SIG-M5 treated with dmso at 0.1 percent for 504 hours (cell line): ENCODE results near the gene TOX3.

Source experiments
- DNase-seq: peaks from one replicate; lab custom pipeline; 2025; ENCODE audit not compliant: unreplicated experiment; lab: John Stamatoyannopoulos, UW

TOX3 gene

DNA sequence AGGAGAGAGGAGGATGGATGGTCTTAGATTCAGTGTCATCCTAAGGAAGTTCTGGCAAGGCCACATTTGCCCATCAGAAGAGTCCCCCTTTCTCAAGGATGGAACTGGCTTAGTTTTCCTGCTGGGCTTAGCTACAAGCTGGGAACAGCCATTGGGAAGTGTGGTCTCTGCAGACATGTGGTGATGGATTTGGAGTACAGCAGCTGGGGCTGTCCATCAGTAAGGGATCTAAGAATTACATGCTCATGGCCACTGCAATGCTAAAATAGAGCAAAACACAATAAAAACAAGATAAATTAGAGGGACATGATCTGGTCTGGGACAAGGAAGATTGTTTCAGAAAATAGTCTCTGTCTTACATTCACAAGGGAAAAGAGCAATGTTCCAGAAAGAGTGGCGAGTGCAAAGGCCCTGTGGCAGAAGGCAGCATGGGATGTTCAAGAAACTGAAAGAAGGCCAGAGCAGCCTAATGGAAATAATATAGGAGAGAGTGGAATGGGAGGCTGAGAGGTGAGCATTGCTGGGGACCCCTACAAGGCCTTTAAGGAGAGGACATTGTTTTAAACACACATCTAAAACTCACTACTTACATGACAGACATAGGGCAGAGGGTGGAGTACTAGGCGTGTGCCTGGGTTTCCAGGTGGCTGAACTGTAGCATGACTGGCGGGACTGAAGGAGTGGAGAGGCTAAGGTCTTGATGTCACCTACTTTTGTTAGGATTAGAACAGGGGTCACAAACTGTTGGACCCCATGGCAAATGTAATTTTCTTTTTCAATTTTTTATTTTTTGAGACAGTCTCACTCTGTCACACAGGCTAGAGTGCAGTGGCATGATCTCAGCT lies 17.0 kb upstream of the TOX3 start:
- no peak for DNase-seq

DNA sequence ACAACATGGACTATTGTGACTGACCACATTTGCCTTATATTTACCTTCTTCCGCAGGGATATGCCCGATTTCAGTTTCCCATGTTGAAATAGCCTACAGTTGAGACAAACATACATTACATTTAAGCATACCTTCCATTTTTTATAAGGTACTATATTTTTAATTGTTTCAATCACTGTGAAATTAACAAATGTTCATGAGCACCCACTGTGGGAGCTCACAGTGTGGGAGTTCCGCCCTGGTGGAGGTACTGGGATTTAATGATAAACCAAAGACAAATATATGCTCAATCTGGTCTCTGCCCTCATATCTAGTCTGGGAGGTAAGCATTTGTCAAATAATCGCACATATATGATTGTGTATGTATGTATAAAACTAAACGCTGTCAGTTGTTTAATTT lies 15.8 kb upstream of the TOX3 start:
- no peak for DNase-seq

DNA sequence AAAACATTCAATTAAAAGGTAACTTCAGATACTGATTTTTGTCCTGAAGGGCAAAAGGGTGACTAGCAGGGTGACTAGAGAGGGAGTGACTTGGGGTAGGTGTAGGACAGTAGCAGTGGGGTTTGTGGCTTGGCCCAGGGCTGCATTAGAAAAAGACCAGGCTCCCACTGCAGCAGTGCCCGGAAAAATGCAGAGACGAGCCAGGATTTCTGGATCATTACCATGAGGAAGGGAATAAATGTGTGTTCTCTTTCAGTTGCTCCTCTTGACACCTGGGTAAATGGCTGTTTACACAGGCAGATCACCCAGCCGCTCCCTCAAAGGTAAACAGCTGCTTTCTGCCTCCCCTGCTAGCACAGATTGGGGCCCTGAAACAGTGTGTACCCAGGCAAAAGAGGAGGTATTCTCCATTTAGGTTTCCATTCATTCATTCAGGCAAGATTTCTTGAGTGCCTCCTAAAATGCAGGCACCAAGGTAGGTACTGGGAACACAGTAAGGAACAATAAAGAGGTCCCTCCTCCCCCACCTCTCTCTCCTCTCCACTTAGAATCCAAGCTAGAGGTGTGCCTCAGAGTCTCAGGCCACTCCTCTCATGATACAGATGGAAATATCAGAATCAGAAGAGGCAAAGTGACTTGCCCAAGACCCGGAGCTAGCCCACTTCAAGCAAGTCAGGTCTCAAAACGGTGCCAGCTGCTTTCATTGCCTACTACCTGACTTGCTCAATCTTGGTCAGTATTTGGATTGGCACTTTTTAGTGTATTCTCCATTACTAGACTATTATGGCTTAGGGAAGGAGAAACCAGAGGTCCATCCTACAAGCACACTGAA lies 15.2 kb upstream of the TOX3 start:
- DNase-seq: no peak

DNA sequence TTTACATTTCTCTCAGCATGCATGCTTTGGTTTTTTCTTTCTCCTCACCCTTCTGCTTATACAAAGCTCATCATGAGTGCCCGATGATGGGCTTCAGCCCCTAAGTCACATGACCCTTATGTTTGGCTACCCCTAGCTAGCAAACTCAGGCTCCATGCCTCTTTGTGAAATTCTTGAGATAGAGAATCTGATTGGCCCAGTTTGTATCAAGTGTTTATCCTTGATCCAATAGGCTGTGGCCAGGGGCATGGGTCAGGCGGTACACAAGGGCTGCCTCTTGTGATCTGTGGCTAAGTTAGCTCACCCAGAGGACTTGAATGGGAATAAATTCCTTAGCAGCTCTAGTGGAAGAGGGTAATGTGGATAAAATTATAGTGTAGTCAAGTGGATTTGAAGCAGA lies 11.5 kb upstream of the TOX3 start:
- no peak for DNase-seq

DNA sequence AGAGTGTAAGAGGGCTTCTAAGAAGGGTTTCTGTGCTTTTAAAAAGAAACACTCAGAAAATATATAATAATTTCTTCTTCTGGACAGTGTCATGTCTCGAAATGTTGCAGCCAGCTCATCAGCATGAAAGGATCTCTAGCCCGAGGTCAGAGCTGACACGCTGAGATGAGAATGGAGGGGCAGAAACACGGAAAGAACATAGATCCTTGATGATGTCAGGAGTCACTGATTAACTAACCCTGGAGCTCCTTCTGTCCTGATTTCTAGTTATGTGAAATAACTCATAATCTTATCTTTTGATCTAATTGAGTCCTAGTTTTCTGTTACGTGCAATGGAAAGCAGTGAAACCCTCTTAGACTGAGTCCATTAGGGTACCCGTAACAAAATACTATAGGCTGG lies 10.3 kb upstream of the TOX3 start:
- DNase-seq: no peak

DNA sequence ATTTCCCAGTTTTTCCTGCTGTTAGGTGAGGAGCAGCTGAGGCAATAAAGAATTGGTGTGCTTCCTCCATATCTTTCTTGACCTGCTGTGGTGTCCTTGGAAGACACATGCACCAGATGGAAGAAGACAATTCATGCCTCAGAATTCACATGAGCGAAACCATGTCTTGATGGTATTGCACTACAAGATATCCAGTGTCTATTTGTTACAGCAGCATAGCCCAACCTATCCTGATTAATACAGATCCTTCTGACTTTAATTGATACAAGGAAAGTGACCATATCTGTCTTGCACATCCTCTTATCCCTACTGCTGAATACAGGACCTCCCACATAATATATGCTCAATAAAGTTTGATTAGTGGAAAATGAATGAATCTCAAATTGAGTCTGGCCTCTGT lies 9.1 kb upstream of the TOX3 start:
- no peak for DNase-seq

DNA sequence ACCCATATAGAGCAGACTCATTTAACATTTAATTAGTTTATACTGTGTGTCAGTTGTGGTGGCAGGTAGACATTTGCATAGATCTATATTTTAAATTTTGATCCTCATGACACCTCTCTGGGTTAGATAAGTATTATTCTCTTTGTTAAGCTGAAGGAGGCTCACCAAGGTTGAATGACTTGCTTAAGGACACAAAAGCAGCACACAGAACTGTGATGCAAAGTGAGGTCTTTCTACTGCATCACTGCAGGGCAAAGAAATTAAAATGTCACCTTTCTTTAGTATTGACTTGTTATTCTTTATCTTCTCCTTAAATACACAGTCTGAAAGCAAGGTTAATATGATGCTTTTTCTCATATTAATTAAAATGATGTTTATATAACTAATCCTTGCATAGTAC lies 8.6 kb upstream of the TOX3 start:
- no peak for DNase-seq

DNA sequence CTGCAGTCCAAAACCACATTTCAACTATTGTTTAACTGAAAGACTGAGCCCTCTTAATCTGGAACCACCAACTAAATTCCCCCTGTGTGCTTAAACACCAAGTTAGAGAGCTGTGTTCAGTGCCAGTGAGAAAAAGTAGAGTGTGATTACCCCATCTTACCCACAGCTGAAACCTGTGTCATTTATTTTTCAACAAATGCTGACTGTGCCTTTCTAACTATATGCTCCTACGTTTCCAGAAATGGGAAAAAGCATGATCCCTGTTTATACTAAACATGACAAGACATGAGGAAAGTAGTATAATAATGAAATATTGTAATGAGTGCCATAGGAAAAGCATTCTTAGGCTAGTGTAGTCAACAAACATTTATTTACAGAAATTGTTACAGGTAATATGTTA lies 7.4 kb upstream of the TOX3 start:
- DNase-seq: no peak

DNA sequence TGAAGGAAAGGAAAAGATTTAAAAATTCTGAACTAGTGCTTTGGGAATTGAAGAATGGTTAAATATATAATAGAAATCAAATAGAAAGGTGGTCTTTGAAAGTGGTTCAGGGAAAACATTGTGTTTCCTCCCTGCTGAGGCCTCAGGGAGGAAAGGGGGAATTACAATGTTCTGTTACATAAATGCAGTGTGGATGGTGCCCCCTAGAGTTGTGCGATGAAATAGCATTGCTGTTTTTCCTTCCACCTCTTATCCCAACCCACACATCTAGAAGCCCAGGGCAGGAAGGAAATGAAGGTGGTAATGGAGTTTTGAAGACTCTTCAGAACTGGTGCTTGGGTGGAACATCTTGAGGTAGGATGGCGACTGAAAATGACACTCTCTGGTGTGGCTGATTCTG lies 6.4 kb upstream of the TOX3 start:
- no peak for DNase-seq

DNA sequence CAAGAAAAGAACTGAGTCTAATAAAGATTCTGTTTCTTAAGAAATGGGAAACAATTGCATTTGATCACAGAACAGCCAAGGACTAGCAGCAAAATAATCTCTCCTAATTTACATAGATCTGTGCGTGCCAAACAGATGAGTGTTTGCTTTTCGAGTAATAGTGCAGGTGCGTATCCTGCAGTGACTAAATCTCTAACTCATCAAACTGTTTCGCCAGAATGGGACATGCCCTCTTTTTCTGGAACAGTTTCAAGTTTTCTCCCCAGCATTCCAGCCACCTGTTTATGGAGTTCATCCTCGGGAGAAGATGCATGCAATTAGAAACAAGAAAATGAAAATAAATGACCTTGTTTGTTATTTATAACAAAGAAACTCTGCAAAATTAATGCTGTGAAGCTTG lies 5.7 kb upstream of the TOX3 start:
- no peak for DNase-seq

DNA sequence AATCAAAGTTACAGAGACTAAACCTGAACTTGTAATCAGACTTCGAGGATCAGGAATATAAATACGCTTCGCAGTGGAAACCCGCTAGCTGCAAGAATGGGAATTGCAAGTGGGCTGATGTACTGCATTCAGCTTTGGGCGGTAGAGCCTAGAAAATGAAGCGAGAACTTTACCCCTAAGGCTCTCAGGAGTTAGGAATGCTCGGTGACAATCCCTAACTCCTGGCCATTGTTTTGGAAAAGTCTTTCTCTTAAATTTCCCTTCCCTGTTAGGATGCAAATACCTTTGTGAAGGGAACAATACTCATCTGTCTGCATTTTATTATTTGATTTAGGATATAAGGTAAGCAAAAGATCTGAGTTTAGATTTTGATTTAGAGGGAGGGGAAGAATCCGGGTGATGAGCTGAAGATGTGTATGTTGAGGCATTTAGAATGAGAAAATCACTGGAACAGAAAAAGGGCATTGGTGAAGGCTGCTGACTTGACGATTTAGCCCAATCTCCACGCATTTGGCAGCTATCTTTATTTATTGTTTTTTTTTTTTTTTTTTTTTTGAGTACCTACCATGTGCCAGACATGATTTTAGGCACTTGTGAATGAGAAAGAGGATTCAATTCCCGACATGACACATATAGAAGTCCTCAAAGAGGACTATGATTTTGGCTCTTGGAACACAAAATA lies 2.2 kb upstream of the TOX3 start:
- no peak for DNase-seq

DNA sequence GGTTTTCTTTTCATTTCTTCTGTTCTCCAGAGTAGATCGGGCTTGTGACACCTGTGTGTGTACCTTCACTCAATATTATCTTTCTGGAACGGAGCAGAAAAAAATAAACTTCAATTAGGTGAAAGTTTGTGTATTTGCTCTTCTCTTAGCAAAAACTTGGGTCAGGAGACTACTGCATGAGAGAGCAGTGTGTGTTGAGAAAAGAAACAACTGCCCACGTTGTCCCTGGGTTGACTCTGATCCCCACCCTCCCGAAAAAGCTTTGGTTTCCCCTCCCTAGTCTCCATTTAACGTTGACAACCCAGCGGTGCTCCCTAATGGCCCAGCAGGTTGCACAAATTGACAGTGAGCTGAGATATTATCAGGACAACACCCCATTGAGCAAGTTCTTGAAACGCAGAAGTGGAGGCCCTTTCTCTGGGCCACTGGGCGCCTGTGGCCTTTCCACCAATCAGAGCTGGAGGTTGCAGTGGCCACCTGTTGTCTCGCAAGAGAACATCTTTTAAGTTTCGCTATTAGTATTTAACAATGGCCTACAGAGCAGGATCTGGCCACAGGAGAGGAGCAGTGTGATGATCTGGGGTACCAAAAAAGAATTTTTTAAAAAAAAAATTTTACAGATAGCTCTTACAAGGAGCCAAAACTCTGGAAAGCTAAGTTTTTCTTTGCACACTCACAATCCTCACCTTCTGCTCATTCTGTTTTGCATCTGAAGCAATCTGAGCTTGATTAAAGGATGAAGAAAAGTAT lies 1.5 kb upstream of the TOX3 start:
- no peak for DNase-seq

DNA sequence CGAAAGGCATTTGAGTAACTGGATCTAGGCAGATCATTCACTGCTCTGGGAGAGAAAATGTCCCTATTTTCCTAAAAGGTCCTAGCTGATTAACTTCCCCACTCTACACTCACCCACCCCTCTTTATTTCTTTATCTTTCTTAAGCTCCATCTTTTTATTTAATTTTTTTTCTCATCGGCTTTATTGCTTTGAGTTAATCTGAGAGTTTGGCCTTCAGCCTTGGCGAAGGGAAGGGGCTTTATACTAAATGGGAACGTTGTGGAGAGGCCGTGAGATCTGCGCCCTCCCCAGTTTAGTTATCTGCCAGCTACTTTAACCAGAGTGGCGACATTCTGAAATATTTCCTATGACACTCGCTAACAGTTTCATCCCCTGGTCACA lies 882 bp upstream of the TOX3 start:
- no peak for DNase-seq

DNA sequence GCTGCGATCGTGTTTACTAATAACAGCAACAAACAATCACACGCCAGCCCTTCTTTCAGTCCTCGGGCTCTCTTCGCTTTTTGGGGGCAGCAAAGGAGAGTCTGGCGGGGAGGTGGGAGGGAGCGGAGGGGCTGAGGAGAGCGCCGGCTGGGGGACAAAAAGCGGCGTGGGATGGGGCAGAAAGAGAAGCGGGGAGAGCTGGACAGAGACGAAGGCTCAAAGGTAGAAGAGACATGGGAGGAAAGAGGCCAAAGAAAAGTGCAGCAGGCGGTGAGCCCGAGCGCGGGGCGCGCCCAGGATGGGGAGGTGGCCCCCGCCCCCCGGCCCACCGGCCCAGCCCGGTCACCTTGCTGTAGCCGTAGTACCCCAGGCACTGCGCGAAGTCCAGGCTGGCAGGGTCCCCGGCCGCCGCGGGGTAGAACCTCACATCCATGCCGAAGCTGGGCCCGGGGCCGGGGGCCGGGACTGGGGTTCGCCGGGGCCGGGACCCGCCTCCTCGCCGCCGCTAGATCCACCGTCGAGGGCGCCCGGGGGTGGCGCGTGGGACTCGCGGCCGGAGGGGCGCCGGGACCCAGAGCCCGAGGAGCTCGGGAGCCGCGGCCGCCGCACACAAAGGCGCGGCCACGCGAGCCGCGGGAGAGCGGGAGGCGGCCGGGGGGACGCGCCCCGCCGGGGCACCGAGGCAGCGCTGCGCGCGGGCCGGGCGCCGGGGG lies 496 bp downstream of the TOX3 start:
- DNase-seq: no peak

DNA sequence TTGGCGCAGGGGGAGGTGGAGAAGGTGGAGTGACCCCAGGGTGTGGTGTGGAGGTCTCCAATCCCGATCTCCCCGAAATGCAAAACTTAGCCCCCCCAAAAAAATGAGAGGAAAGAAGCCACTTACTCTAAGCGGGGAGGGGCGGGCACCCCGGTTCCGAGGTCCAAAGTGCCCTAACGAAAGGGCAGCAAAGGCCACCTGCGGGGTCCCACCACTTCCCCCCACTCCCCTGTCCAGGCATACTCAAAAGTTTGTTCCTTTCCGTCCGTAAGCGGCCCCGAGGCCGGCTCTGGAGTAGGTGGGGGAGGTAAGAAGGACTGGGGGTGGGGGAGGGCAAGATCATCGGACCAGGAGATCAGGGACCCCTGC lies 1.1 kb downstream of the TOX3 start:
- no peak for DNase-seq

DNA sequence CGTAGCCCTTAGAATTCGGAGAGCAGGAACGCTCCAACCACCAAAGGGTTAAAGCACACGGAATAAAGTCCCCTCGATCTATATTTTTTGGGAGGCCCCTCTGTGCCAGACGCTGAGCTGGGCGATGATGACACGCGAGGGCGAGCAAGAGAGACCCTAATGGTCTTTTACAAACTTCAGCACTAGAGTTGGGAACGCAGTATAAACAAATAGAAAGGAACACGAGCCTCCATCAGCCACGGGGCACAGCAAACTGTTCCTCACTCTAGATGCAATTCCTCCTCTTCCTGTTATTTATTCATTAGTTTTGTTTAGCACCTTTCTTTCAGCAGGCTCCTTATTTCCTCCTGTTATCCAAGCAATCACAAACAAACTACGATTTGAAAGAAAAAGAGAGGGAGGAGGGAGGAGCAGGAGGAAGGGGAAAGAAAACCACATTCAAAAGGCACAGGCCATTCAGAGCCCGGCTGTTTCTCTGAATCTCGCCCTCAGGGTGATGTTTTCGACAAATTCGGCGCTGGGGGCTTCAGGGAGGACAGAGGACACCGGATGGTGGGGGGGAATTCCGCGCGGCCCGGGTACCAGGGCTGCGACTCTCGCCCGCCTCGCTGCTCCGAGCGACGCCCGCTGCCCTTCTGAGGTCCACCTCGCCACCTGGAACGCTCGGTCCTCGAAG lies 1.6 kb downstream of the TOX3 start:
- DNase-seq: no peak

DNA sequence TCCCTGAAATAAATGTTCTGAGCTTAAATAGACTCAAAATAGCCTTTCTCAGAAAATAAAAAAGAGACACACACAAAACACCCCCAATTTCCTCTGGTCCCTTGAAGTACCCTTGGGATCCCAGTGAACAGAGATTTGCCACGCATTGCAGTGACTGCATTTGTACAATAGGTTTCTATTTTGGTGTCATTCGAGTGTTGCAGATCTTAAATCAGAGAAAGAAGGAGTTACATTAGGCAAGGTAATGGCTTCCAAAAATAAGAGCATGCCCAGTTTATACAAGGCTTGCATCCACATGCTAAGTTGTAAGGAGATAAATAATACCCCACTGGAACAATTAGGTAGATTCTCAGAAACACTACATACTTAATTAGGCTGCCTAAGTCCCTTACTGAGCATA lies 2.2 kb downstream of the TOX3 start:
- no peak for DNase-seq

DNA sequence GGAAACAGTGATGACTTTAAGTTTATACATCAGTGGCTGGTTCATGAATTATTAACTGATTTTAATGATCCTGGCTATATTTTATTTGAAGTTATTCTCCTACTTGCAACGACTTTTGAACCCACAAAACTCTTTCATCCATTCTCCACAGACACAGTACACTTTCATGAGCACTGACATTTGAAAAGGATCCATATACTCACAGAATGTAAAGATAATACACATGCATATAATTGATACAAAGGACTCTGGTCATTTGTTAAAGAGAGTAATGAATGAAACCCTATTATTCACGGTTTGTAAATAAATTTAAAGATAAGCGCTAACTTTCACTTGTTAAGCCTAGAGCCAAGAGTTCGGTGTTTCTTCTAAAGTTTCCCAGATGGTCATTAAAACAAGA lies 3.3 kb downstream of the TOX3 start:
- no peak for DNase-seq

DNA sequence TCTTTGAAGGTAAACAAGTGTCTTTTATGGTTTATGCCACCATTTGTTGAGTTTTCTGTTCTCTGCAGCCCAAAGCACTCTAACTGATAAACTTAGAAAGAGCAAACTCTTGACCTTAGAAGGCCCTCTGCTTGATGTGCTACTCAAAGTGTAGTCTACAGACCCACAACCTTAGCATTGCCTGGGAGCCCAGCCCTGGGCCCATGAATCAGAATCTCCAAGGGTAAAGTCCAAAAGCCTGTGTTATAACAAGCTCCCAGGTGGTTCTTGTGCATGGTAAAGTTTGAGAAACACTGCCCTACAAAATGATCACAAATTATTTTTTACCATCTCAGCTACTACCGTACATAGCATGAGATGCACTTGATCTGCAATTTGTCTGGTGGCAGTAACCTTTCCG lies 6.0 kb downstream of the TOX3 start:
- DNase-seq: no peak

DNA sequence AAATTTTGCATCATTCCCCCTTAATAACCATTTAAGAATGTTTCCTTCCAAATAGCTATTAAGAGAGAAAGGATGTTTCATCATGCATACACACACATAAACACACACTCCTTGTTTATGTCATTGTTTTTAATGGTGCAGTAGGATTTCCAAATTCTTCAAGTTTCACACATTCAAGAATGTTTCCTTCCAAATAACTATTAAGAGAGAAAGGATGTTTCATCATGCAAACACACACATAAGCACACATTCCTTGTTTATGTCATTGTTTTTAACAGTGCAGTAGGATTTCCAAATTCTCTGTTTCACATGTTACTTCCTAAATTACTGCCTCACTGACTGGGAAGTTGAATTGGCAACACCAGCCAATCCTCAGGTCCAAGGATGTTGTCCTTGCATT lies 7.8 kb downstream of the TOX3 start:
- DNase-seq: no peak
